ENCODE data around the gene KCNB1.

GRCh38 chr20:49379338-49379737 lies 103.1 kb downstream of the KCNB1 start:
- no peak for TF ChIP-seq CTCF (IDR thresholded peaks at IDR 0.05; ENCODE audit: low read depth, low read length, poor library complexity, severe bottlenecking)
- TF ChIP-seq EZH2phosphoT487 (IDR thresholded peaks at IDR 0.05; ENCODE audit: borderline replicate concordance, low read length), result no peak

Data from DOHH2 (cell line).